SJSA1 (cell line): ENCODE data around the gene E2F3. TPM values are rescaled to one million over a fixed set of nuclear protein-coding genes. Genes with fewer than 3 reads are reported as not detected.

Experiments
- DNase-seq, 2 experiments: peaks; one replicate each; pipeline ENCODE4 v3.0.0-alpha.2; 2015 to 2020; ENCODE audit warnings: low spot score in 2 of 2, low read depth in 1 of 2
- H3K27ac ChIP-seq: fragments of 250-450 bp; sonication (Bioruptor Pico); 2 replicates; pipeline ENCODE4 v1.5.1; 2020; ENCODE audit warnings: mild to moderate bottlenecking, moderate library complexity
- H3K27me3 ChIP-seq: fragments of 250-450 bp; sonication (Bioruptor Pico); replicated peaks from 2 replicates; pipeline ENCODE4 v1.5.1; 2020; ENCODE audit warnings: mild to moderate bottlenecking, moderate library complexity
- H3K36me3 ChIP-seq: fragments of 250-450 bp; sonication (Bioruptor Pico); 2 replicates; pipeline ENCODE4 v1.5.1; 2020; ENCODE audit warnings: mild to moderate bottlenecking
- H3K4me1 ChIP-seq: fragments of 250-450 bp; sonication (Bioruptor Pico); replicated peaks from 2 replicates; pipeline ENCODE4 v1.6.1; 2021; ENCODE audit warnings: mild to moderate bottlenecking
- H3K4me3 ChIP-seq: fragments of 250-450 bp; sonication (Bioruptor Pico); 2 replicates; pipeline ENCODE4 v1.5.1; 2020; ENCODE audit warnings: mild to moderate bottlenecking
- H3K9me3 ChIP-seq: fragments of 250-450 bp; sonication (Bioruptor Pico); replicated peaks from 2 replicates; pipeline ENCODE4 v1.5.1; 2020; ENCODE audit warnings: mild to moderate bottlenecking
- total RNA-seq: library from RNA; depleted of rRNA; stranded (reverse); fragments of >200 nt; shearing (Covaris generic); gene quantifications from 2 replicates; pipeline ENCODE4 v1.2.3, GENCODE V29; 2014

The E2F3 gene
- total RNA-seq, 1 experiment from 2014 or later: 7.5 TPM

- DNase-seq: no peak
- Histone ChIP-seq H3K27ac (no peak overlapping the region), H3K4me1 (no peaks in the 10 kb centered on the region), H3K36me3 (peaks cover 60% of the 10 kb centered on the region), H3K9me3 (no peaks in the 10 kb centered on the region), H3K4me3 (no peak overlapping the region), H3K27me3 (no peaks in the 10 kb centered on the region)
Measured at GRCh38 chr6:20409427-20409971, 7.8 kb downstream of the E2F3 start.

GRCh38 chr6:20411544-20411943, 9.9 kb downstream of the E2F3 start:
- Histone ChIP-seq H3K36me3 (peaks cover 56% of the 10 kb centered on the region), H3K27ac (no peak overlapping the region), H3K9me3 (no peaks in the 10 kb centered on the region), H3K27me3 (no peaks in the 10 kb centered on the region), H3K4me1 (no peaks in the 10 kb centered on the region), H3K4me3 (no peak overlapping the region)
- DNase-seq: no peak

GRCh38 chr6:20411953-20412681, 10.4 kb downstream of the E2F3 start:
- Histone ChIP-seq H3K27me3 (no peaks in the 10 kb centered on the region), H3K27ac (no peak overlapping the region), H3K36me3 (peaks cover 51% of the 10 kb centered on the region), H3K4me3 (no peak overlapping the region), H3K4me1 (no peaks in the 10 kb centered on the region), H3K9me3 (no peaks in the 10 kb centered on the region)
- no peak for DNase-seq

- Histone ChIP-seq H3K9me3 (no peaks in the 10 kb centered on the region), H3K27ac (no peak overlapping the region), H3K4me3 (no peak overlapping the region), H3K4me1 (no peaks in the 10 kb centered on the region), H3K36me3 (peaks cover 45% of the 10 kb centered on the region), H3K27me3 (no peaks in the 10 kb centered on the region)
- no peak for DNase-seq
Measured at GRCh38 chr6:20412682-20413073, 11.0 kb downstream of the E2F3 start.

- Histone ChIP-seq H3K9me3 (no peaks in the 10 kb centered on the region), H3K36me3 (peaks cover 39% of the 10 kb centered on the region)
Measured at GRCh38 chr6:20413826-20414225, 12.1 kb downstream of the E2F3 start.

GRCh38 chr6:20414711-20415110, 13.0 kb downstream of the E2F3 start:
- H3K4me1 ChIP-seq: no peaks in the 10 kb centered on the region
- no peaks in the 10 kb centered on the region for H3K27me3 ChIP-seq
- H3K36me3 ChIP-seq: peaks cover 36% of the 10 kb centered on the region
- DNase-seq: no peak
- H3K9me3 ChIP-seq: no peaks in the 10 kb centered on the region
- no peak overlapping the region for H3K27ac ChIP-seq
- no peak overlapping the region for H3K4me3 ChIP-seq

More at GRCh38 chr6:20413826-20414225, 12.1 kb downstream of the E2F3 start:
- Histone ChIP-seq H3K4me1 (no peaks in the 10 kb centered on the region), H3K4me3 (no peak overlapping the region), H3K27ac (no peak overlapping the region), H3K27me3 (no peaks in the 10 kb centered on the region)
- no peak for DNase-seq

GRCh38 chr6:20415304-20415703, 13.6 kb downstream of the E2F3 start:
- Histone ChIP-seq H3K27me3 (no peaks in the 10 kb centered on the region), H3K4me3 (no peak overlapping the region), H3K36me3 (peaks cover 33% of the 10 kb centered on the region), H3K27ac (no peak overlapping the region), H3K4me1 (no peaks in the 10 kb centered on the region), H3K9me3 (no peaks in the 10 kb centered on the region)
- DNase-seq: no peak

GRCh38 chr6:20415712-20416454, 14.2 kb downstream of the E2F3 start:
- no peaks in the 10 kb centered on the region for H3K27me3 ChIP-seq
- H3K27ac ChIP-seq: no peak overlapping the region
- 0 out of 2 replicates have a peak, but pooled peaks cover under 1% of the 10 kb centered on the region for H3K9me3 ChIP-seq
- no peaks in the 10 kb centered on the region for H3K4me1 ChIP-seq
- H3K4me3 ChIP-seq: no peak overlapping the region
- H3K36me3 ChIP-seq: peaks cover 29% of the 10 kb centered on the region
- no peak for DNase-seq

GRCh38 chr6:20416567-20417345, 15.1 kb downstream of the E2F3 start:
- H3K9me3 ChIP-seq: 0 out of 2 replicates have a peak, but pooled peaks cover 5% of the 10 kb centered on the region

GRCh38 chr6:20417819-20418218, 16.1 kb downstream of the E2F3 start:
- DNase-seq: no peak
- no peak overlapping the region for H3K27ac ChIP-seq
- peaks cover 26% of the 10 kb centered on the region for H3K36me3 ChIP-seq
- H3K27me3 ChIP-seq: no peaks in the 10 kb centered on the region
- H3K4me3 ChIP-seq: no peak overlapping the region
- H3K4me1 ChIP-seq: no peaks in the 10 kb centered on the region
- 0 out of 2 replicates have a peak, but pooled peaks cover 5% of the 10 kb centered on the region for H3K9me3 ChIP-seq

More at GRCh38 chr6:20416567-20417345, 15.1 kb downstream of the E2F3 start:
- no peak overlapping the region for H3K4me3 ChIP-seq
- H3K27me3 ChIP-seq: no peaks in the 10 kb centered on the region
- H3K27ac ChIP-seq: no peak overlapping the region
- no peaks in the 10 kb centered on the region for H3K4me1 ChIP-seq
- H3K36me3 ChIP-seq: peaks cover 28% of the 10 kb centered on the region
- DNase-seq: no peak

- Histone ChIP-seq H3K36me3 (peaks cover 27% of the 10 kb centered on the region), H3K4me3 (no peak overlapping the region), H3K9me3 (no peaks in the 10 kb centered on the region), H3K27ac (no peak overlapping the region), H3K27me3 (no peaks in the 10 kb centered on the region), H3K4me1 (no peaks in the 10 kb centered on the region)
- no peak for DNase-seq
Measured at GRCh38 chr6:20426177-20427082, 24.8 kb downstream of the E2F3 start.

GRCh38 chr6:20427856-20428255, 26.2 kb downstream of the E2F3 start:
- Histone ChIP-seq H3K4me3 (no peak overlapping the region), H3K4me1 (no peaks in the 10 kb centered on the region), H3K9me3 (no peaks in the 10 kb centered on the region), H3K27me3 (no peaks in the 10 kb centered on the region), H3K27ac (no peak overlapping the region), H3K36me3 (peaks cover 31% of the 10 kb centered on the region)
- no peak for DNase-seq

GRCh38 chr6:20432692-20433091, 31.0 kb downstream of the E2F3 start:
- no peaks in the 10 kb centered on the region for H3K4me1 ChIP-seq
- no peak for DNase-seq
- no peaks in the 10 kb centered on the region for H3K9me3 ChIP-seq
- H3K27me3 ChIP-seq: no peaks in the 10 kb centered on the region
- no peak overlapping the region for H3K27ac ChIP-seq
- no peak overlapping the region for H3K4me3 ChIP-seq
- H3K36me3 ChIP-seq: peaks cover 28% of the 10 kb centered on the region
